Thymus (tissue), 11 donors: ENCODE results near the gene SAG. TPM values are rescaled to one million over a fixed set of nuclear protein-coding genes. Genes with fewer than 3 reads are reported as not detected.

ENCODE experiments used
- DNase-seq, 9 donors: peaks; one replicate each; pipeline ENCODE4 v3.0.0-alpha.2; 2013; ENCODE audit warnings: low spot score in 9 of 9, low read depth in 6 of 9, missing footprints in 1 of 9
- H3K27ac ChIP-seq, 2 donors: one replicate each; pipeline ENCODE4 v1.5.1; 2013; ENCODE audit warnings: control low read depth in 1 of 2, low read depth in 1 of 2, low read length in 1 of 2, mild to moderate bottlenecking in 1 of 2, moderate library complexity in 1 of 2
- H3K27me3 ChIP-seq, 2 donors: one replicate each; pipeline ENCODE4 v1.5.1; 2013; ENCODE audit warnings: low read length in 1 of 2; ENCODE audit not compliant: control insufficient read depth in 2 of 2, insufficient read depth in 1 of 2
- H3K36me3 ChIP-seq, 2 donors: one replicate each; pipeline ENCODE4 v1.5.1; 2013; ENCODE audit warnings: low read length in 1 of 2, mild to moderate bottlenecking in 1 of 2, moderate library complexity in 1 of 2; ENCODE audit not compliant: control insufficient read depth in 2 of 2, insufficient read depth in 2 of 2
- H3K4me1 ChIP-seq, 2 donors: one replicate each; pipeline ENCODE4 v1.5.1; 2013; ENCODE audit warnings: low read length in 2 of 2; ENCODE audit not compliant: control insufficient read depth in 2 of 2, insufficient read depth in 2 of 2
- H3K4me3 ChIP-seq, 2 donors: one replicate each; pipeline ENCODE4 v1.5.1; 2013; ENCODE audit warnings: low read length in 2 of 2, control low read depth in 1 of 2, mild to moderate bottlenecking in 1 of 2
- H3K9me3 ChIP-seq, 2 donors: one replicate each; pipeline ENCODE4 v1.5.1; 2013; ENCODE audit warnings: low read length in 1 of 2, mild to moderate bottlenecking in 1 of 2; ENCODE audit not compliant: control insufficient read depth in 2 of 2, insufficient read depth in 1 of 2
- WGBS: extraction: QIAGEN DNeasy Blood & Tissue Kit; methylation state at CpG from one replicate; pipeline ENCODE4 v1.1.7; 2013; 5-methylcytosine and 5-hydroxymethylcytosine counted together
- polyA plus RNA-seq: library from polyadenylated mRNA; stranded (reverse); fragments of 200-250 nt; gene quantifications from one replicate; pipeline ENCODE4 v1.2.3, GENCODE V29; 2013
- total RNA-seq: library from RNA; stranded (reverse); fragments of 120-200 nt; gene quantifications from one replicate; pipeline ENCODE4 v1.2.4, GENCODE V29; 2013
- donor health status: healthy.

Gene SAG
- total and polyA plus RNA-seq, 2 donors = 0.32 to 0.61 TPM

DNA sequence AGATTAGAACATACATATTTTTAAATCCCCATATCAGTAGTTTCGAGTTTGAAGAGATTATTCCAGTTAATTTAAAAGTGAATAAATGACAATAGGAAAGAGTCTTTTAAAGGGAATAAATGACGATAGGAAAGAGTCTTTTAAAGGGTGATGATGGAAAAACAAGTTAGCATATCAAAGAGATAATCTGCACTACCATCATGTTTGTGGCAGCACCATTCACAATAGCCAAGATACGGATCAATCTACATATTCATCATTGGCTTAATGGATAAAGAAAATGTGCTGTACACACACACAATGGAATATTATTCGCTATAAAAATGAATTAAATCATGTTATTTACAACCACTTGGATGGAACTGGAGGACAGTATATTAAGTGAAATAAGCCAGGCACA is 41.1 kb upstream of the SAG start:
- Histone ChIP-seq H3K4me3 (no peak overlapping the region), H3K27ac (peak overlapping the region; percentile 75 to 94), H3K4me1 (peaks cover 11 to 28% of the 10 kb centered on the region in 2 donors), H3K36me3 (peaks cover 43 to 74% of the 10 kb centered on the region in 2 donors), H3K9me3 (no peaks in the 10 kb centered on the region), H3K27me3 (no peaks in the 10 kb centered on the region)
- DNase-seq = no peak
- WGBS = 97% methylated on average over 4 of the region's 4 CpGs

- Histone ChIP-seq H3K27ac (peak overlapping the region; percentile 92 to 94), H3K36me3 (peaks cover 32 to 73% of the 10 kb centered on the region in 2 donors), H3K9me3 (no peaks in the 10 kb centered on the region), H3K4me1 (peaks cover 11 to 28% of the 10 kb centered on the region in 2 donors), H3K4me3 (no peak overlapping the region), H3K27me3 (no peaks in the 10 kb centered on the region)
- DNase-seq = peak; percentile 68 to 96 (median 86)
- 31% methylated on average over 6 of the region's 6 CpGs for WGBS
These were observed 39.9 kb upstream of the SAG start for GRCh38 chr2:233267516-233268245.

DNA sequence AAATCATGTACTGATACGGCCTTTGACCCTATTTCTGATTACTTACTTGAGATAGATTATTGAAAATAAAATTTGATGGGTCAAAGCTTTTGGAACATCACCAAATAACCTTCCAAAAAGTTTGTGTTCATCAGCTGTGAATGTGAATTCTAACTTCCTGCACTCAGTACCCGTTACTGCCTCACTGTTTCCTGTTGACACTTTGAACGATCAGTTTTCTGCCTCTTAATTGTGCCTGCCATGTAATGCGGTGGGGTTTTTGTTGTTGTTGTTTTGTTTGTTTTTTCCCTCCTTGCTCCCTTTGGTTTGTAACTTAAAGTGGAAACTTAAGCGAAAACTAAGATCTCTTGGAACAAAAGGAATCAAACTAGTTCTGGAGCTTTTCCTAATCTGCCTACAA is 37.2 kb upstream of the SAG start:
- H3K9me3 ChIP-seq = no peaks in the 10 kb centered on the region
- peaks cover 35 to 75% of the 10 kb centered on the region in 2 donors for H3K36me3 ChIP-seq
- H3K4me3 ChIP-seq = no peak overlapping the region
- no peaks in the 10 kb centered on the region for H3K27me3 ChIP-seq
- H3K27ac ChIP-seq = peak overlapping the region; percentile 81 to 91
- 53% methylated on average over 5 of the region's 5 CpGs for WGBS
- peaks cover 11 to 28% of the 10 kb centered on the region in 2 donors for H3K4me1 ChIP-seq
- DNase-seq = peak in 5 of 9 donors; percentile 25 to 76 (median 42)

DNA sequence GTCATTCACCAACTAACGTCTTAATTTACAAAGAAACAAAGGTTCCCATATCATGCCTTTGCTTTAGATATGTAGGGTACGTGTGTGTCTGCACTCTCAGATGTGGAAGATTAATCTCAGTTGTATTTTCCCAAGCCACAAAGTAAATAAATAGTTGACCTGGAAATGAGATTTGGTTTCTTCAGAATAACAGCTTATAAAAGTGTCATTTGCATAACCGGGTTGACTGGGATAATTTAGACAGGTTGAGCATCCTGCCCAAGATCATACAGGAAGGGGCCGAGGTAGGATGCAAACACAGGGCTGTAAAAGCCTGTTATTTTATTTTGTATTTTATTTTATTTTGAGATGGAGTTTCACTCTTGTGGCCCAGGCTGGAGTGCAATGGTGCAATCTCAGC is 36.7 kb upstream of the SAG start:
- peak in 1 of 9 donors; percentile 11 for DNase-seq
- Histone ChIP-seq H3K36me3 (peaks cover 38 to 76% of the 10 kb centered on the region in 2 donors), H3K4me1 (peaks cover 11 to 28% of the 10 kb centered on the region in 2 donors), H3K27me3 (no peaks in the 10 kb centered on the region), H3K9me3 (no peaks in the 10 kb centered on the region), H3K4me3 (no peak overlapping the region), H3K27ac (peak overlapping the region; percentile 86 to 91)
- WGBS = 85% methylated on average over 4 of the region's 4 CpGs

DNA sequence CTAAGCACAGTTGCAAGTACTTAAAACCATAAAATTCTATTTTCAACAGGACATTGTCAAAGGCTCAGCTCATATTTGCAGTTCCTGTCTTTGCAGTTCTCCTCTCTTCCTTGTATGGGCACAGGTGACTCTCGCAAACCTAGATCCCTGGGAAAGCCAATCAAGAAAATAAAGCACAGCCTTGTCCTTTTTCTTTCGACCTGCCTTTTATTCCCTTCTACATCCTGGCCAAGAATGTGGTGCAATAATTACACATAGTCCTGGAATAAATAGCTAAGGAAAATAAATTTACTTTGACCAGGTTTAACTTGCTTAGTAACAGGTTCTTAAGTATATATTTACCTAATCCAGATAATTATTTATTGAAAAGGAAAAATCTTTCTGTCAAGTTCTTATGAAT is 35.9 kb upstream of the SAG start:
- peaks cover 40 to 76% of the 10 kb centered on the region in 2 donors for H3K36me3 ChIP-seq
- peak overlapping the region; percentile 42 to 60 for H3K27ac ChIP-seq
- 92% methylated on average over 2 of the region's 2 CpGs for WGBS
- DNase-seq = no peak
- no peaks in the 10 kb centered on the region for H3K9me3 ChIP-seq
- peaks cover 11 to 28% of the 10 kb centered on the region in 2 donors for H3K4me1 ChIP-seq
- no peaks in the 10 kb centered on the region for H3K27me3 ChIP-seq
- no peak overlapping the region for H3K4me3 ChIP-seq

DNA sequence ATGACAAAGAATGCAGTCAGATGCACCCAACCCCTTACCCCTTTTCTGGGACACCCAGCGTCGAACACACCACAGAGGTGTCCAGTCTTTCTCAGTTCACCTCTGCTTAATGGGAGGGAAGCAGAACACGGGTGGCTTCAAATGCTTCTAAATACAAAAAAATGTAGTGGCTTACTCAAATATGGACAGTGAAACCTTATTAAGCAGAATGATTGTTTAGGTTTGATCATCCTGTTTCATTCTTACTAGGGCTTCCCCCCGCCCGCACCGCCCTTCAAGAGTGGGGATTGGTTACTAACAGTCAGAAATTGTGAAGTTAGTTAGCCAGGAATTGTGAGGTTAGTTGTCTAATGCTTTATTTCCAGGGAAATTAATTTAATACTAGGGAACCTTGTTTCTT is 34.5 kb upstream of the SAG start:
- Histone ChIP-seq H3K9me3 (no peaks in the 10 kb centered on the region), H3K4me3 (no peak overlapping the region), H3K27ac (no peak overlapping the region), H3K4me1 (peaks cover 7 to 15% of the 10 kb centered on the region in 2 donors), H3K36me3 (peaks cover 46 to 85% of the 10 kb centered on the region in 2 donors), H3K27me3 (no peaks in the 10 kb centered on the region)
- no peak for DNase-seq
- 97% methylated on average over 6 of the region's 6 CpGs for WGBS

DNA sequence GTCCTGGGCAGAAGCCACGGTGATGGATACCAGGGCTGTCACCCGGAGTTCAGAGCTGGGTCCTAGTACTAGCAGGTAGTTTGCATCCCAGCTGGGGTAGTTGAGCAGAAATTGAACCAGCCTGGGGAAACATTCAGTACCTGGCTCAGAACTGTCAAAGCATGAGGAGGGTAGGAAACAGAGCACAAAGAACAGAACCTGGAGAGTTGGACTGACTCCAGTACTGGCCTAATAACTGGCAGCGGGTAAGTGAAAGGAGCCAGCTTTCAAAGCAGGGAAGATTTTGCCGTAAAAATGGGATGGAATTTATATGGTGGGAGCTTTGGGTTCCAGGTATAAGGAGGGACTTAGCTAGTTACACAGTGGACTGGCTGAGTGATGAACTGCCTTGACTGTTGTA is 32.4 kb upstream of the SAG start:
- WGBS = 98% methylated on average over 4 of the region's 4 CpGs
- H3K36me3 ChIP-seq = peaks cover 55 to 95% of the 10 kb centered on the region in 2 donors
- H3K27ac ChIP-seq = no peak overlapping the region

GRCh38 chr2:233278921-233279320 is 28.7 kb upstream of the SAG start:
- no peak overlapping the region for H3K27ac ChIP-seq
- no peaks in the 10 kb centered on the region for H3K9me3 ChIP-seq
- DNase-seq = no peak
- H3K4me1 ChIP-seq = no peaks in the 10 kb centered on the region
- peaks cover 61 to 95% of the 10 kb centered on the region in 2 donors for H3K36me3 ChIP-seq
- H3K4me3 ChIP-seq = no peak overlapping the region
- WGBS = 98% methylated on average over 2 of the region's 2 CpGs
- H3K27me3 ChIP-seq = no peaks in the 10 kb centered on the region

More for the DNA sequence above, 32.4 kb upstream of the SAG start:
- Histone ChIP-seq H3K27me3 (no peaks in the 10 kb centered on the region), H3K9me3 (no peaks in the 10 kb centered on the region), H3K4me3 (no peak overlapping the region), H3K4me1 (peaks cover 0 to 4% of the 10 kb centered on the region in 2 donors)
- no peak for DNase-seq

DNA sequence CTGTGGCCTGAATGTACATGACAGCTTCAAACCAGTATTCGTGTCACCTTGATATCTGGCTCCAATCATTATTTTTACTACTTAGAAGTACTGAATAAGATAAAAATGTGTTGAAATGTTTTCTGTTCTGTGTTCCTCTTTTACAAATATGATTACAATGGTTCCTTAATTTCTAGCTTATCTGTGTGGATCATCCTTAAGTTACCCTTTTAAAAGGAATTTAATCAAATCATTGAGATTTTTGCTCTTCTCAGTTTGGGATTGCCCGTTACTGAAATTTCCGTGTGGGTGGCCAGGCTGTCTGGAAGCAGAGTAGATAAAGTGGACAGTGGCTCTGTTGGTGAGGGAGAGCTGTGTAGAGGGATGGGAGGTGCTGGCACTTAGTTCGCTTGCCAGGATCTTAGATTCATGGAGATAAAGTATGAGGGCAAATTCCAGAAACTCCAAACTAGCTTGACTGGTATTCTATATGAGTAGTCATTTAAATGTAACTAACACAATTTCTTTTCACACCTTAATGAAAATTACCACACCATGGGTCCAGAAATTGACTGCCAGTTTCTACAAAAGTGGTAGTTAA is 27.4 kb upstream of the SAG start:
- no peaks in the 10 kb centered on the region for H3K4me1 ChIP-seq
- H3K27ac ChIP-seq = no peak overlapping the region
- H3K9me3 ChIP-seq = no peaks in the 10 kb centered on the region
- no peak for DNase-seq
- WGBS = 99% methylated on average over 4 of the region's 4 CpGs
- H3K4me3 ChIP-seq = no peak overlapping the region
- no peaks in the 10 kb centered on the region for H3K27me3 ChIP-seq
- peaks cover 57 to 93% of the 10 kb centered on the region in 2 donors for H3K36me3 ChIP-seq
